HCT116 (cell line): ENCODE results near the gene KCTD4. TPM values are rescaled to one million over a fixed set of nuclear protein-coding genes. Genes with fewer than 3 reads are reported as not detected.
A peak's percentile ranks its signal among the peaks of the same experiment; 100 is the strongest.

Experiments used
- ATAC-seq: fragments of 200-7000 bp; cut with Tn5 transposase; 2 replicates; pipeline ENCODE4 v1.9.1; 2020; ENCODE audit warnings: mild to moderate bottlenecking, moderate library complexity
- BruUV-seq: library from RNA; stranded (reverse); fragments of 400-500 nt; replicated peaks from 2 replicates; lab custom pipeline; 2021; lab: Mats Ljungman, UMichigan
- CTCF ChIA-PET: fragments of 300-600 bp; sonication (Branson Sonifier 250); formaldehyde crosslinking; loops from one replicate; lab custom pipeline; 2021; ENCODE audit warnings: antibody characterized with exemption; lab: Charles Lee
- POLR2A ChIA-PET: fragments of 300-600, 350-600 bp; sonication (Branson Sonifier 250); formaldehyde crosslinking; loops from one replicate; lab custom pipeline; 2021; ENCODE audit warnings: antibody characterized with exemption; lab: Charles Lee
- RAD21 ChIA-PET, 2 experiments: fragments of 300-600 bp; sonication (Branson Sonifier 250); formaldehyde crosslinking; loops; one replicate each; lab custom pipeline; 2023; ENCODE audit warnings: low total read pairs in 2 of 2; ENCODE audit not compliant: uncharacterized antibody in 2 of 2, unreplicated experiment in 2 of 2, low non-redundant PET in 1 of 2; lab: Charles Lee
- DNase-seq: peaks from one replicate; pipeline ENCODE4 v3.0.0-alpha.2; 2010; ENCODE audit warnings: low read depth, low spot score
- H2AFZ ChIP-seq: fragments of 200-600 bp; shearing (Covaris generic), sonication (generic); 2 replicates; pipeline ENCODE4 v1.6.1; 2017; ENCODE audit warnings: low read depth, mixed run types, mixed read lengths, antibody characterized with exemption, low read length; ENCODE audit not compliant: poor library complexity, severe bottlenecking
- H3K27ac ChIP-seq: 2 replicates; pipeline ENCODE4 v1.5.1; 2012; ENCODE audit warnings: low read depth, low read length
- H3K27me3 ChIP-seq: fragments of 200-600 bp; sonication (generic); 2 replicates; pipeline ENCODE4 v1.6.1; 2016; ENCODE audit warnings: mixed run types, low read length, mixed read lengths; ENCODE audit not compliant: insufficient read depth
- H3K36me3 ChIP-seq, 2 experiments: fragments of 200-500 bp in 1 of 2; fragments of 200-600 bp in 1 of 2; sonication (Bioruptor generic) in 1 of 2; sonication (generic) in 1 of 2; 2 replicates each; pipeline versions ENCODE4 v1.5.1 to v1.6.1; 2014 to 2016; ENCODE audit warnings: low read length in 2 of 2, inconsistent platforms in 1 of 2, mixed read lengths in 1 of 2, mixed run types in 1 of 2; ENCODE audit not compliant: insufficient read depth in 2 of 2, control insufficient read depth in 1 of 2
- H3K4me1 ChIP-seq, 2 experiments: fragments of 200-600 bp in 1 of 2; sonication (generic) in 1 of 2; 2 replicates each; pipeline versions ENCODE4 v1.5.1 to v1.6.1; 2012 to 2017; ENCODE audit warnings: low read length in 2 of 2, inconsistent platforms in 1 of 2, mild to moderate bottlenecking in 1 of 2, mixed read lengths in 1 of 2, mixed run types in 1 of 2, moderate library complexity in 1 of 2; ENCODE audit not compliant: insufficient read depth in 2 of 2, control insufficient read depth in 1 of 2
- H3K4me2 ChIP-seq: fragments of 200-600 bp; sonication (generic); 2 replicates; pipeline ENCODE4 v1.6.1; 2017; ENCODE audit warnings: mixed run types, low read length, mixed read lengths
- H3K4me3 ChIP-seq, 2 experiments: fragments of 200-600 bp in 1 of 2; sonication (generic) in 1 of 2; replicated peaks in 1 of 2; 2 replicates each; pipeline ENCODE4 v1.5.1; 2011 to 2016; ENCODE audit warnings: low read length in 2 of 2, control low read depth in 1 of 2, low read depth in 1 of 2, mild to moderate bottlenecking in 1 of 2, mixed read lengths in 1 of 2, mixed run types in 1 of 2
- H3K79me2 ChIP-seq: fragments of 200-600 bp; sonication (generic); 2 replicates; pipeline ENCODE4 v1.6.1; 2017; ENCODE audit warnings: mild to moderate bottlenecking, mixed run types, low read length, moderate library complexity, mixed read lengths; ENCODE audit not compliant: insufficient read depth
- H3K9ac ChIP-seq: fragments of 200-600 bp; sonication (generic); 2 replicates; pipeline ENCODE4 v1.6.1; 2016; ENCODE audit warnings: low read length, mixed read lengths
- H3K9me2 ChIP-seq: fragments of 200-600 bp; sonication (generic), shearing (Covaris generic); 2 replicates; pipeline ENCODE4 v1.6.1; 2017; ENCODE audit warnings: mixed run types, mild to moderate bottlenecking, moderate library complexity; ENCODE audit not compliant: insufficient read depth
- H3K9me3 ChIP-seq, 2 experiments: fragments of 200-500 bp in 1 of 2; fragments of 200-600 bp in 1 of 2; sonication (Bioruptor generic) in 1 of 2; sonication (generic) in 1 of 2; 2 replicates each; pipeline ENCODE4 v1.6.1; 2014 to 2017; ENCODE audit warnings: low read length in 2 of 2, mixed read lengths in 2 of 2, inconsistent platforms in 1 of 2, low read depth in 1 of 2, mild to moderate bottlenecking in 1 of 2, mixed run types in 1 of 2, moderate library complexity in 1 of 2; ENCODE audit not compliant: control insufficient read depth in 1 of 2, insufficient read depth in 1 of 2
- H4K20me1 ChIP-seq: fragments of 200-600 bp; sonication (generic), shearing (Covaris generic); 2 replicates; pipeline ENCODE4 v1.6.1; 2017; ENCODE audit warnings: mixed run types, mild to moderate bottlenecking, moderate library complexity; ENCODE audit not compliant: insufficient read depth
- CBX3 ChIP-seq: IDR thresholded peaks from 2 replicates; pipeline ENCODE4 v1.6.1; 2012; ENCODE audit warnings: low read depth
- CEBPB ChIP-seq: IDR thresholded peaks from 2 replicates; pipeline ENCODE4 v1.6.1; 2012; ENCODE audit warnings: low read depth
- EGR1 ChIP-seq: IDR thresholded peaks from 2 replicates; pipeline ENCODE4 v1.6.1; 2012; ENCODE audit warnings: low read depth
- ELF1 ChIP-seq: IDR thresholded peaks from 2 replicates; pipeline ENCODE4 v1.6.1; 2012; ENCODE audit warnings: low read depth, borderline replicate concordance
- EZH2 ChIP-seq: fragments of 200-600 bp; sonication (generic); IDR thresholded peaks from 2 replicates; pipeline ENCODE4 v1.6.1; 2017; ENCODE audit warnings: antibody characterized with exemption, mixed run types
- EZH2phosphoT487 ChIP-seq: fragments of 200-600 bp; IDR thresholded peaks from 2 replicates; pipeline ENCODE4 v1.6.1; 2018; ENCODE audit warnings: antibody characterized with exemption, borderline replicate concordance
- JUND ChIP-seq: IDR thresholded peaks from 2 replicates; pipeline ENCODE4 v1.6.1; 2012
- POLR2A ChIP-seq: IDR thresholded peaks from 2 replicates; pipeline ENCODE4 v1.7.0; 2011; ENCODE audit warnings: borderline replicate concordance; ENCODE audit not compliant: insufficient read depth, insufficient read length; ENCODE audit errors: extremely low read depth
- POLR2AphosphoS5 ChIP-seq: IDR thresholded peaks from 2 replicates; pipeline ENCODE4 v1.6.1; 2011; ENCODE audit warnings: mild to moderate bottlenecking, low read depth, low read length, moderate library complexity
- RAD21 ChIP-seq: IDR thresholded peaks from 2 replicates; pipeline ENCODE4 v1.6.1; 2012; ENCODE audit warnings: low read depth, mild to moderate bottlenecking
- SIN3A ChIP-seq: IDR thresholded peaks from 2 replicates; pipeline ENCODE4 v1.6.1; 2012; ENCODE audit warnings: low read depth
- SRF ChIP-seq: IDR thresholded peaks from 2 replicates; pipeline ENCODE4 v1.6.1; 2012; ENCODE audit warnings: low read depth
- TCF7L2 ChIP-seq: IDR thresholded peaks from 2 replicates; pipeline ENCODE4 v1.7.0; 2011; ENCODE audit warnings: borderline replicate concordance, inconsistent platforms; ENCODE audit not compliant: insufficient read depth, insufficient read length; ENCODE audit errors: extremely low read depth
- ZFX ChIP-seq: fragments of 450-650 bp; IDR thresholded peaks from 2 replicates; pipeline ENCODE4 v1.6.1; 2017
- ZNF274 ChIP-seq: fragments of 200-500 bp; sonication (Bioruptor generic); IDR thresholded peaks from 2 replicates; pipeline ENCODE4 v1.6.1; 2014; ENCODE audit warnings: mild to moderate bottlenecking, low read depth, low read length, inconsistent platforms
- intact Hi-C: fragments of 100-400 bp; cut with micrococcal nuclease; formaldehyde crosslinking; loops from 2 replicates; pipeline ENCODE4 v1.10.0; 2022
- total RNA-seq: library from RNA; stranded (reverse); gene quantifications from one replicate; pipeline ENCODE4 v1.2.1, GENCODE V29; 2021; ENCODE audit not compliant: unreplicated experiment
- TF ChIP-seq, protein P1 (sequence below): IDR thresholded peaks from 2 replicates; pipeline ENCODE4 v1.6.1; 2012
- TF ChIP-seq, protein P2 (sequence below), 3 experiments: fragments of 200-600 bp in 1 of 3; sonication (generic) in 1 of 3; IDR thresholded peaks in 2 of 3; conservative IDR thresholded peaks in 1 of 3; 2 replicates each; pipeline ENCODE4 v1.5.1; 2012 to 2017; ENCODE audit warnings: low read depth in 2 of 3, low read length in 2 of 3, antibody characterized with exemption in 1 of 3, borderline replicate concordance in 1 of 3, control low read depth in 1 of 3, mild to moderate bottlenecking in 1 of 3, mixed read lengths in 1 of 3, mixed run types in 1 of 3, moderate library complexity in 1 of 3; ENCODE audit not compliant: insufficient read depth in 1 of 3
- TF ChIP-seq, protein P3 (sequence below): IDR thresholded peaks from 2 replicates; pipeline ENCODE4 v1.6.1; 2011; ENCODE audit warnings: mild to moderate bottlenecking, low read length, moderate library complexity; ENCODE audit not compliant: insufficient replicate concordance; ENCODE audit errors: extremely low read depth
- TF ChIP-seq, protein P4 (sequence below): IDR thresholded peaks from 2 replicates; pipeline ENCODE4 v1.6.1; 2012
- TF ChIP-seq, protein P5 (sequence below): IDR thresholded peaks from 2 replicates; pipeline ENCODE4 v1.6.1; 2012; ENCODE audit warnings: low read depth

The KCTD4 gene
- total RNA-seq, 1 experiment from 2014 or later = not detected

DNA sequence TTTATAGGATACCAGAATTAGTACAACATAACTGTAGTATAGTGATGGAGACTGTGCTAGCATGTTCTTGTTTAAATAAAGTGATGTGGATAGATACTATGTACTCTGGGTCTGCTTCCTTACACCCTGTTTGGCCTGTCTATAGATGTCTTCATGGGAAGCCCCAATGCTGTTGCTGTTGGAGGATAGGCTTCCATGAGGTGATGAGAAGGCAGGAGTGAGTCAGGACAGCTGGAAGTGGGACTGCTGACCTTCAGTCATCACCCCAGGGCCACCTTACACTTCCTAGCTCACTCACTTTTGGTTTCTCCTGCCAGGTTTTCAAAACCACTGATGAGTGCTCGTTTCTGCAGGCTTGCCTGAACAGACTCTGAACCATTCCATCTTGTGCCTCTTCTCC, 4.2 kb downstream of the KCTD4 start:
- Histone ChIP-seq H3K4me1 (peaks cover 0 to 14% of the 10 kb centered on the region in 2 experiments; a peak in 1 of 4 replicates), H2AFZ (no peak overlapping the region)
- DNase-seq = no peak
- TF ChIP-seq ZNF274 (no peak), ELF1 (no peak), POLR2AphosphoS5 (no peak), SRF (no peak), ZFX (no peak), POLR2A (no peak), EGR1 (no peak), RAD21 (no peak), EZH2 (no peak), CEBPB (no peak), JUND (no peak), TCF7L2 (no peak), SIN3A (no peak), EZH2phosphoT487 (no peak), CBX3 (no peak)
- TF ChIP-seq, protein P1, sequence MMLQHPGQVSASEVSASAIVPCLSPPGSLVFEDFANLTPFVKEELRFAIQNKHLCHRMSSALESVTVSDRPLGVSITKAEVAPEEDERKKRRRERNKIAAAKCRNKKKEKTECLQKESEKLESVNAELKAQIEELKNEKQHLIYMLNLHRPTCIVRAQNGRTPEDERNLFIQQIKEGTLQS = no peak
- TF ChIP-seq, protein P2, sequence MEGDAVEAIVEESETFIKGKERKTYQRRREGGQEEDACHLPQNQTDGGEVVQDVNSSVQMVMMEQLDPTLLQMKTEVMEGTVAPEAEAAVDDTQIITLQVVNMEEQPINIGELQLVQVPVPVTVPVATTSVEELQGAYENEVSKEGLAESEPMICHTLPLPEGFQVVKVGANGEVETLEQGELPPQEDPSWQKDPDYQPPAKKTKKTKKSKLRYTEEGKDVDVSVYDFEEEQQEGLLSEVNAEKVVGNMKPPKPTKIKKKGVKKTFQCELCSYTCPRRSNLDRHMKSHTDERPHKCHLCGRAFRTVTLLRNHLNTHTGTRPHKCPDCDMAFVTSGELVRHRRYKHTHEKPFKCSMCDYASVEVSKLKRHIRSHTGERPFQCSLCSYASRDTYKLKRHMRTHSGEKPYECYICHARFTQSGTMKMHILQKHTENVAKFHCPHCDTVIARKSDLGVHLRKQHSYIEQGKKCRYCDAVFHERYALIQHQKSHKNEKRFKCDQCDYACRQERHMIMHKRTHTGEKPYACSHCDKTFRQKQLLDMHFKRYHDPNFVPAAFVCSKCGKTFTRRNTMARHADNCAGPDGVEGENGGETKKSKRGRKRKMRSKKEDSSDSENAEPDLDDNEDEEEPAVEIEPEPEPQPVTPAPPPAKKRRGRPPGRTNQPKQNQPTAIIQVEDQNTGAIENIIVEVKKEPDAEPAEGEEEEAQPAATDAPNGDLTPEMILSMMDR (IDR thresholded peaks at IDR 0.05 in 2 of 3, conservative IDR thresholded peaks at IDR 0.05 in 1 of 3; ENCODE audit: borderline replicate concordance in 1 of 3, insufficient read depth in 1 of 3, low read depth in 2 of 3, low read length in 2 of 3) = no peak
- TF ChIP-seq, protein P3, sequence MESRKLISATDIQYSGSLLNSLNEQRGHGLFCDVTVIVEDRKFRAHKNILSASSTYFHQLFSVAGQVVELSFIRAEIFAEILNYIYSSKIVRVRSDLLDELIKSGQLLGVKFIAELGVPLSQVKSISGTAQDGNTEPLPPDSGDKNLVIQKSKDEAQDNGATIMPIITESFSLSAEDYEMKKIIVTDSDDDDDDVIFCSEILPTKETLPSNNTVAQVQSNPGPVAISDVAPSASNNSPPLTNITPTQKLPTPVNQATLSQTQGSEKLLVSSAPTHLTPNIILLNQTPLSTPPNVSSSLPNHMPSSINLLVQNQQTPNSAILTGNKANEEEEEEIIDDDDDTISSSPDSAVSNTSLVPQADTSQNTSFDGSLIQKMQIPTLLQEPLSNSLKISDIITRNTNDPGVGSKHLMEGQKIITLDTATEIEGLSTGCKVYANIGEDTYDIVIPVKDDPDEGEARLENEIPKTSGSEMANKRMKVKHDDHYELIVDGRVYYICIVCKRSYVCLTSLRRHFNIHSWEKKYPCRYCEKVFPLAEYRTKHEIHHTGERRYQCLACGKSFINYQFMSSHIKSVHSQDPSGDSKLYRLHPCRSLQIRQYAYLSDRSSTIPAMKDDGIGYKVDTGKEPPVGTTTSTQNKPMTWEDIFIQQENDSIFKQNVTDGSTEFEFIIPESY = no peak
- TF ChIP-seq, protein P4, sequence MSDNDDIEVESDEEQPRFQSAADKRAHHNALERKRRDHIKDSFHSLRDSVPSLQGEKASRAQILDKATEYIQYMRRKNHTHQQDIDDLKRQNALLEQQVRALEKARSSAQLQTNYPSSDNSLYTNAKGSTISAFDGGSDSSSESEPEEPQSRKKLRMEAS = no peak
- TF ChIP-seq, protein P5, sequence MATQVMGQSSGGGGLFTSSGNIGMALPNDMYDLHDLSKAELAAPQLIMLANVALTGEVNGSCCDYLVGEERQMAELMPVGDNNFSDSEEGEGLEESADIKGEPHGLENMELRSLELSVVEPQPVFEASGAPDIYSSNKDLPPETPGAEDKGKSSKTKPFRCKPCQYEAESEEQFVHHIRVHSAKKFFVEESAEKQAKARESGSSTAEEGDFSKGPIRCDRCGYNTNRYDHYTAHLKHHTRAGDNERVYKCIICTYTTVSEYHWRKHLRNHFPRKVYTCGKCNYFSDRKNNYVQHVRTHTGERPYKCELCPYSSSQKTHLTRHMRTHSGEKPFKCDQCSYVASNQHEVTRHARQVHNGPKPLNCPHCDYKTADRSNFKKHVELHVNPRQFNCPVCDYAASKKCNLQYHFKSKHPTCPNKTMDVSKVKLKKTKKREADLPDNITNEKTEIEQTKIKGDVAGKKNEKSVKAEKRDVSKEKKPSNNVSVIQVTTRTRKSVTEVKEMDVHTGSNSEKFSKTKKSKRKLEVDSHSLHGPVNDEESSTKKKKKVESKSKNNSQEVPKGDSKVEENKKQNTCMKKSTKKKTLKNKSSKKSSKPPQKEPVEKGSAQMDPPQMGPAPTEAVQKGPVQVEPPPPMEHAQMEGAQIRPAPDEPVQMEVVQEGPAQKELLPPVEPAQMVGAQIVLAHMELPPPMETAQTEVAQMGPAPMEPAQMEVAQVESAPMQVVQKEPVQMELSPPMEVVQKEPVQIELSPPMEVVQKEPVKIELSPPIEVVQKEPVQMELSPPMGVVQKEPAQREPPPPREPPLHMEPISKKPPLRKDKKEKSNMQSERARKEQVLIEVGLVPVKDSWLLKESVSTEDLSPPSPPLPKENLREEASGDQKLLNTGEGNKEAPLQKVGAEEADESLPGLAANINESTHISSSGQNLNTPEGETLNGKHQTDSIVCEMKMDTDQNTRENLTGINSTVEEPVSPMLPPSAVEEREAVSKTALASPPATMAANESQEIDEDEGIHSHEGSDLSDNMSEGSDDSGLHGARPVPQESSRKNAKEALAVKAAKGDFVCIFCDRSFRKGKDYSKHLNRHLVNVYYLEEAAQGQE = no peak
- TF ChIP-seq, all 23 proteins: peak for 0
- H3K36me3 ChIP-seq = no peaks in the 10 kb centered on the region
- no peak overlapping the region for H3K4me3 ChIP-seq
- no peaks in the 10 kb centered on the region for H4K20me1 ChIP-seq
- BruUV-seq = no TSS peak
- H3K4me2 ChIP-seq = no peak overlapping the region
- H3K79me2 ChIP-seq = peaks cover 43% of the 10 kb centered on the region
- H3K9me3 ChIP-seq = no peaks in the 10 kb centered on the region
- ChIA-PET RAD21 (no interaction called here), CTCF (no interaction called here), POLR2A (no interaction called here)
- peak; percentile 62; the same call in 1 of the 2 replicates for ATAC-seq
- H3K27me3 ChIP-seq = no peaks in the 10 kb centered on the region
- no peak overlapping the region for H3K9ac ChIP-seq
- H3K9me2 ChIP-seq = no peaks in the 10 kb centered on the region
- intact Hi-C loops = no loop called here
- no peak overlapping the region for H3K27ac ChIP-seq
